ENCODE measurements around the gene SLC5A8.

The SLC5A8 gene

DNA sequence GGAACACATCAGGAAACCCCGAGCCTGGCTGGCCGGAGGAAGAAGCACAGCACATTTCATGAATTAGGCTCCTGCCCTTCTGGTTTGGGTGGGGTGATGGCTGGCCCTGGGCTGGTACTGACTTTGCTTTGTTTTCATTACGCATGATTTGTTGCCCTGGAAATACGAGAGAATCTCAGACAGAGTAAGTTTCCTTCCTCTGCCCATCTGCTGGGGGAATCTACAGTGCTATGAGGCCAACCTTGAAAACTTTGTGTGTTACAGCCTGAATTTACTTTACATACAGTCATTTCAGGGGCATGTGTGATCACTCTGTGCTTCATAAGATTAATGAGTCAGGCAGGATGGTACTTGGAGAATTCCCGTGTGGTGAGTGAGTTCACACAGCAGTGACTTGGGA, 20.5 kb upstream of the SLC5A8 start:
- no peak for TF ChIP-seq SPI1 (IDR thresholded peaks at IDR 0.05; ENCODE audit: low read depth, low read length)
- TF ChIP-seq TAF1 (IDR thresholded peaks at IDR 0.05; ENCODE audit: low read depth, low read length): no peak
- TF ChIP-seq PAX5 (IDR thresholded peaks at IDR 0.05; ENCODE audit: insufficient read depth, low read length, severe bottlenecking): no peak
- TF ChIP-seq POLR2AphosphoS5 (IDR thresholded peaks at IDR 0.05; ENCODE audit: low read depth, low read length): no peak
- TF ChIP-seq POLR2A (IDR thresholded peaks at IDR 0.05; ENCODE audit: low read depth, low read length): no peak
- no peak for TF ChIP-seq POU2F2 (IDR thresholded peaks at IDR 0.05; ENCODE audit: low read depth, low read length)
- DNase-seq (ENCODE audit: insufficient read length, low spot score) (no peak), FAIRE-seq (no peak)

- no peak for FAIRE-seq
- TF ChIP-seq PAX5 (IDR thresholded peaks at IDR 0.05; ENCODE audit: insufficient read depth, low read length, severe bottlenecking) (no peak), TAF1 (IDR thresholded peaks at IDR 0.05; ENCODE audit: low read depth, low read length) (no peak)
- DNase-seq (ENCODE audit: insufficient read length, low spot score): no peak
Measured at GRCh38 chr12:101229841-101230241, 19.8 kb upstream of the SLC5A8 start.

DNA sequence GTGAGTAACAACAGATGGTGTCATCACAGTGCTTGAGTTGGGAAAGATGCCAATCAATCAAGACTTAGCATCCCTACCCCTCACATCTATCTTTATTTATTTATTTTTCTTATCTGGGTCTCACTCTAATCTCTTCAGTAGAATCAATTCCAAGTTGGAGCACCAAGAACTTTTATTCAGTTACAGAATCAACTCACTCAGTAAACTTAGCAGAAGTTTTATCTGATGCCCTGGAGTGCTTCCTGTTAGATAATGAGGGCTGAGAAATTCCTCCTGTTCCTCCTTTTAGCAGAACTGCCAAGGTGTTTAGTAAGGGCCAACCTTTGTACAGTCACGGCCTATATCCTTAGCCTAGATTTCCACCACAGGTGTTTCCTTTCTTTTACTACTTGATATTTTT, 11.3 kb upstream of the SLC5A8 start:
- DNase-seq (ENCODE audit: insufficient read length, low spot score) (no peak), FAIRE-seq (no peak)
- TF ChIP-seq TAF1 (IDR thresholded peaks at IDR 0.05; ENCODE audit: low read depth, low read length) (no peak), POU2F2 (IDR thresholded peaks at IDR 0.05; ENCODE audit: low read depth, low read length) (no peak), POLR2AphosphoS5 (IDR thresholded peaks at IDR 0.05; ENCODE audit: low read depth, low read length) (no peak), PAX5 (IDR thresholded peaks at IDR 0.05; ENCODE audit: insufficient read depth, low read length, severe bottlenecking) (no peak), SPI1 (IDR thresholded peaks at IDR 0.05; ENCODE audit: low read depth, low read length) (no peak), POLR2A (IDR thresholded peaks at IDR 0.05; ENCODE audit: low read depth, low read length) (no peak)

DNA sequence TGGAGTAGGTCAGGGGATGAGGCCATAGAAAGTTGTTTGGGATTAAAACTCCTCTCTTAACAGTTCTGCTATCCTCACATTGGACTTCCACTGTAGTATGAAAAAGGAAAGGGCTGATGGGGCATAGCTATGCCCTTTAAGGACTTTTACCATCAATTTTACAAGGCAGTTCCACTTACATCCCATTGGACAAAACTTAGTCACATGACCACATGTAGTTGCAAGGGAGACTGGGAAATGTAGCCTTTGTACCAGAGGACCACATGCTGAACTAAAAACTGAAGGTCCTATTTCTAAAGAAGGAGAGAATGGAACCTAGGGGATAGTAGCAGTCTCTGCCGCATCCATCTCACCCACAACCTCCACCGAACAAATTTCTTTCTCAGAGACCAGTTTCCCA, 6.8 kb upstream of the SLC5A8 start:
- TF ChIP-seq PAX5 (IDR thresholded peaks at IDR 0.05; ENCODE audit: insufficient read depth, low read length, severe bottlenecking) (no peak), POU2F2 (IDR thresholded peaks at IDR 0.05; ENCODE audit: low read depth, low read length) (no peak), SPI1 (IDR thresholded peaks at IDR 0.05; ENCODE audit: low read depth, low read length) (no peak), POLR2AphosphoS5 (IDR thresholded peaks at IDR 0.05; ENCODE audit: low read depth, low read length) (no peak), TAF1 (IDR thresholded peaks at IDR 0.05; ENCODE audit: low read depth, low read length) (no peak), POLR2A (IDR thresholded peaks at IDR 0.05; ENCODE audit: low read depth, low read length) (no peak)
- no peak for DNase-seq (ENCODE audit: insufficient read length, low spot score)
- FAIRE-seq: no peak

DNA sequence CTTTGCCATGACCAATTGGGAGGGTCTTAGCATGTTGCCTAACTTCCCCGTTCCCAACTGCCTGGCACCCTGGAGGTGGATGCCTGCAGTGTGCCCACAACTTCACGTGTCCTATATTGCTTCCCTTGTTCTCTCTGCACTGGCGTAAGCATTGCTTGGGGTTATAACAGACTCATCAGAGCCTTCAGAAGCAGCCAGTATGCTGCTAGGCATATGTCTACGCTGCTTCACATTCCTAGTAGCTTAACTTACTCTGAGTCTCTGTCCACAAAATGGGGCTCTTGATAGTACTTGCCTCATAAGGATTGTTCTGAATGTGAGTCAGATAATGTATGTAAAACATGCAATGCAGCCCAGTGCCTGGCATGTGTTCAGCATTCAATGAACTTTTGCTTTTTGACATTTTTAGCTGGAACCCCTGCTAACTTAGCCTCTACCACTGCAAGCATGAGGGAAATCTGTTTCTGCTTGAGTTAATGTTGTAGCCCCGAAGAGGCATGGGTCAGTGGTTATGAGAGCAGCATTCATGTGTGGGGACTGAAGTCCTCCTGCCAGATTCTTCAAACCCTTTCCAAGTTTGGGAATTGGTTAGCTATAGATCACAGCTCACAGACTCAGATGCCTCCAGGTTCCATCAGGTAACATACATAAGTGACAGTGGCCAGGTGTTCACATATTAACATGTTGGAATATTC, 2.8 kb downstream of the SLC5A8 start:
- no peak for TF ChIP-seq SPI1 (IDR thresholded peaks at IDR 0.05; ENCODE audit: low read depth, low read length)
- no peak for TF ChIP-seq PAX5 (IDR thresholded peaks at IDR 0.05; ENCODE audit: insufficient read depth, low read length, severe bottlenecking)
- TF ChIP-seq POLR2A (IDR thresholded peaks at IDR 0.05; ENCODE audit: low read depth, low read length): no peak
- TF ChIP-seq POLR2AphosphoS5 (IDR thresholded peaks at IDR 0.05; ENCODE audit: low read depth, low read length): no peak
- TF ChIP-seq POU2F2 (IDR thresholded peaks at IDR 0.05; ENCODE audit: low read depth, low read length): no peak
- no peak for TF ChIP-seq TAF1 (IDR thresholded peaks at IDR 0.05; ENCODE audit: low read depth, low read length)
- FAIRE-seq: no peak
- no peak for DNase-seq (ENCODE audit: insufficient read length, low spot score)

- TF ChIP-seq POLR2A (IDR thresholded peaks at IDR 0.05; ENCODE audit: low read depth, low read length): no peak
- no peak for TF ChIP-seq TAF1 (IDR thresholded peaks at IDR 0.05; ENCODE audit: low read depth, low read length)
- TF ChIP-seq PAX5 (IDR thresholded peaks at IDR 0.05; ENCODE audit: insufficient read depth, low read length, severe bottlenecking): no peak
- no peak for TF ChIP-seq POLR2AphosphoS5 (IDR thresholded peaks at IDR 0.05; ENCODE audit: low read depth, low read length)
- no peak for TF ChIP-seq POU2F2 (IDR thresholded peaks at IDR 0.05; ENCODE audit: low read depth, low read length)
- TF ChIP-seq SPI1 (IDR thresholded peaks at IDR 0.05; ENCODE audit: low read depth, low read length): no peak
- FAIRE-seq (no peak), DNase-seq (ENCODE audit: insufficient read length, low spot score) (no peak)
Measured at GRCh38 chr12:101204602-101205304, 5.3 kb downstream of the SLC5A8 start.

GRCh38 chr12:101200824-101201223, 9.2 kb downstream of the SLC5A8 start:
- DNase-seq (ENCODE audit: insufficient read length, low spot score): no peak
- FAIRE-seq: no peak
- no peak for TF ChIP-seq PAX5 (IDR thresholded peaks at IDR 0.05; ENCODE audit: insufficient read depth, low read length, severe bottlenecking)
- no peak for TF ChIP-seq POLR2A (IDR thresholded peaks at IDR 0.05; ENCODE audit: low read depth, low read length)
- no peak for TF ChIP-seq TAF1 (IDR thresholded peaks at IDR 0.05; ENCODE audit: low read depth, low read length)
- no peak for TF ChIP-seq POU2F2 (IDR thresholded peaks at IDR 0.05; ENCODE audit: low read depth, low read length)
- TF ChIP-seq SPI1 (IDR thresholded peaks at IDR 0.05; ENCODE audit: low read depth, low read length): no peak
- no peak for TF ChIP-seq POLR2AphosphoS5 (IDR thresholded peaks at IDR 0.05; ENCODE audit: low read depth, low read length)

DNA sequence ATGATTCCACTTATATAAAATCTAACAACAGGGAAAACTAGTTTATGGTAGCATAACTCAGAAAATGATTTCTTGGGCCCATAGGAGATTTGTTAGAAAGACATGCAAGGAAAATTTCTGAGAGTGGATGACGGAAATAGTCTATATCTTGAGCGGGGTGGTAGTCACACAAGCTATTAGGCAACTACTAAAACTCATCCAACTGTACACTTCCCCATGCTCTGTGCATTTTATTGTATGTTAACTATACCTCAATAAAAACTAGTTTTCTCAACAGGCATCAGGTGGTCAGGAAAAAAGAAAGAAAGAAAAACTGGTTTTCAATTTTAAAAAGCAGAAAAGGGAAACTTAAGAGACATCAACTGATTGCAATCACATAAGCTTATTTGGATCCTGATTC, 9.9 kb downstream of the SLC5A8 start:
- no peak for FAIRE-seq
- DNase-seq (ENCODE audit: insufficient read length, low spot score): no peak
- TF ChIP-seq POLR2A (IDR thresholded peaks at IDR 0.05; ENCODE audit: low read depth, low read length) (no peak), TAF1 (IDR thresholded peaks at IDR 0.05; ENCODE audit: low read depth, low read length) (no peak), POU2F2 (IDR thresholded peaks at IDR 0.05; ENCODE audit: low read depth, low read length) (no peak), POLR2AphosphoS5 (IDR thresholded peaks at IDR 0.05; ENCODE audit: low read depth, low read length) (no peak), SPI1 (IDR thresholded peaks at IDR 0.05; ENCODE audit: low read depth, low read length) (no peak), PAX5 (IDR thresholded peaks at IDR 0.05; ENCODE audit: insufficient read depth, low read length, severe bottlenecking) (no peak)

- FAIRE-seq (no peak), DNase-seq (ENCODE audit: insufficient read length, low spot score) (no peak)
Measured at GRCh38 chr12:101186291-101186690, 23.7 kb downstream of the SLC5A8 start.

More at GRCh38 chr12:101186291-101186690, 23.7 kb downstream of the SLC5A8 start:
- TF ChIP-seq TAF1 (IDR thresholded peaks at IDR 0.05; ENCODE audit: low read depth, low read length) (no peak), POLR2A (IDR thresholded peaks at IDR 0.05; ENCODE audit: low read depth, low read length) (no peak), POU2F2 (IDR thresholded peaks at IDR 0.05; ENCODE audit: low read depth, low read length) (no peak), POLR2AphosphoS5 (IDR thresholded peaks at IDR 0.05; ENCODE audit: low read depth, low read length) (no peak), PAX5 (IDR thresholded peaks at IDR 0.05; ENCODE audit: insufficient read depth, low read length, severe bottlenecking) (no peak)

Data from GM12891 (cell line).